Limb (tissue), 2 donors: ENCODE data around the gene RAPGEF4.

ENCODE experiments used
- DNase-seq, 2 donors: peaks; one replicate each; pipeline ENCODE4 v3.0.0-alpha.2; 2016; ENCODE audit errors: extremely low spot score in 2 of 2

Gene RAPGEF4

GRCh38 chr2:172823261-172823850 is 87.7 kb downstream of the RAPGEF4 start:
- no peak for DNase-seq

- no peak for DNase-seq
Measured at GRCh38 chr2:172826522-172826921, 90.9 kb downstream of the RAPGEF4 start.

GRCh38 chr2:172829229-172829628 is 93.6 kb downstream of the RAPGEF4 start:
- DNase-seq, result no peak

GRCh38 chr2:172830482-172830881 is 94.8 kb downstream of the RAPGEF4 start:
- DNase-seq, result no peak

- DNase-seq, result no peak
Measured at GRCh38 chr2:172833898-172834297, 98.3 kb downstream of the RAPGEF4 start.

- DNase-seq, result no peak
Measured at GRCh38 chr2:172834881-172835280, 99.2 kb downstream of the RAPGEF4 start.

GRCh38 chr2:172836347-172836821 is 100.7 kb downstream of the RAPGEF4 start:
- DNase-seq, result no peak

GRCh38 chr2:172836827-172837226 is 101.2 kb downstream of the RAPGEF4 start:
- no peak for DNase-seq

- no peak for DNase-seq
Measured at GRCh38 chr2:172839446-172839845, 103.8 kb downstream of the RAPGEF4 start.

GRCh38 chr2:172842511-172843265 is 107.0 kb downstream of the RAPGEF4 start:
- no peak for DNase-seq

- DNase-seq, result no peak
Measured at GRCh38 chr2:172843266-172843582, 107.6 kb downstream of the RAPGEF4 start.

- no peak for DNase-seq
Measured at GRCh38 chr2:172843902-172844715, 108.5 kb downstream of the RAPGEF4 start.

GRCh38 chr2:172845028-172845630 is 109.5 kb downstream of the RAPGEF4 start:
- DNase-seq, result no peak

GRCh38 chr2:172846551-172846950 is 110.9 kb downstream of the RAPGEF4 start:
- no peak for DNase-seq

GRCh38 chr2:172847188-172847587 is 111.5 kb downstream of the RAPGEF4 start:
- DNase-seq, result no peak

GRCh38 chr2:172848519-172848918 is 112.9 kb downstream of the RAPGEF4 start:
- no peak for DNase-seq

- no peak for DNase-seq
Measured at GRCh38 chr2:172849519-172850217, 114.0 kb downstream of the RAPGEF4 start.

- no peak for DNase-seq
Measured at GRCh38 chr2:172855588-172855987, 119.9 kb downstream of the RAPGEF4 start.

GRCh38 chr2:172856606-172857005 is 121.0 kb downstream of the RAPGEF4 start:
- no peak for DNase-seq

GRCh38 chr2:172858473-172858745 is 122.8 kb downstream of the RAPGEF4 start:
- DNase-seq, result no peak

- no peak for DNase-seq
Measured at GRCh38 chr2:172859581-172860335, 124.1 kb downstream of the RAPGEF4 start.
